ENCODE data around the gene GABBR2. TPM values are rescaled to one million over a fixed set of nuclear protein-coding genes. Genes with fewer than 3 reads are reported as not detected.
A peak's percentile ranks its signal among the peaks of the same experiment; 100 is the strongest.

GABBR2 gene
- total and polyA plus RNA-seq, 9 of the 15 experiments (the other 6 are each of a cell fraction or from before 2014, with no cell fraction given) = 0.15 to 1.9 (median 0.32) TPM

- peak; percentile 71; the same call in 1 of the 2 replicates for TF ChIP-seq JUND (IDR thresholded peaks at IDR 0.05; ENCODE audit: borderline replicate concordance, low read depth, low read length)
- peak; percentile 56; the same call in 1 of the 3 replicates for TF ChIP-seq JUND (tag; IDR thresholded peaks at IDR 0.05; ENCODE audit: borderline replicate concordance, low read depth, low read length)
- peak; percentile 99 for TF ChIP-seq CEBPB (tag; IDR thresholded peaks at IDR 0.05)
- TF ChIP-seq ELF4 (CRISPR knock-in tag; IDR thresholded peaks at IDR 0.05) = 0 out of 2 replicates have a peak, but pooled peaks have one; percentile 29
- TF ChIP-seq RAD51 (IDR thresholded peaks at IDR 0.05; ENCODE audit: borderline replicate concordance, low read depth) = peak; percentile 44; the same call in 1 of the 2 replicates
- TF ChIP-seq NR2C2 (CRISPR knock-in tag; IDR thresholded peaks at IDR 0.05) = no peak
- peak; percentile 60; the same call in 1 of the 2 replicates for TF ChIP-seq NR2C2 (tag; IDR thresholded peaks at IDR 0.05)
- TF ChIP-seq SMARCE1 (IDR thresholded peaks at IDR 0.05) = peak; percentile 52
- TF ChIP-seq MYNN (IDR thresholded peaks at IDR 0.05) = no peak
- no peak for TF ChIP-seq MYNN (CRISPR knock-in tag; IDR thresholded peaks at IDR 0.05)
- peak; percentile 14; the same call in 1 of the 2 replicates for TF ChIP-seq EGR1 (conservative IDR thresholded peaks at IDR 0.05)
- TF ChIP-seq EP300 (IDR thresholded peaks at IDR 0.05; ENCODE audit: low read length) = peak; percentile 83
- peak; percentile 61 for TF ChIP-seq VEZF1 (CRISPR knock-in tag; IDR thresholded peaks at IDR 0.05)
- TF ChIP-seq ZNF766 (CRISPR knock-in tag; conservative IDR thresholded peaks at IDR 0.05) = peak; percentile 61; the same call in 1 of the 2 replicates
- TF ChIP-seq RNF2 (IDR thresholded peaks at IDR 0.05) = peak; percentile 82
- TF ChIP-seq HMGN3 (IDR thresholded peaks at IDR 0.05; ENCODE audit: borderline replicate concordance, extremely low read depth, insufficient read length, low read depth, low read length) = no peak
- TF ChIP-seq NFE2L1 (tag; IDR thresholded peaks at IDR 0.05; ENCODE audit: borderline replicate concordance, low read depth) = peak; percentile 74; the same call in 1 of the 2 replicates
Measured at GRCh38 chr9:98248737-98249474, 459.8 kb downstream of the GABBR2 start (continued).

All from K562 (cell line).